HepG2 (cell line): Measurements from ENCODE around the gene ASXL1. TPM values are rescaled to one million over a fixed set of nuclear protein-coding genes. Genes with fewer than 3 reads are reported as not detected.

ENCODE experiments used
- HDAC2 ChIP-seq: sonication (generic); formaldehyde crosslinking; IDR thresholded peaks from 2 replicates; pipeline ENCODE4 v1.4.0; 2020; ENCODE audit warnings: missing genetic modification reagents
- HNRNPLL ChIP-seq: fragments of 200-400 bp; formaldehyde crosslinking; IDR thresholded peaks from 2 replicates; pipeline ENCODE4 v1.6.1; 2017; ENCODE audit warnings: mild to moderate bottlenecking, low read depth, low read length; ENCODE audit not compliant: poor library complexity, severe bottlenecking
- MBNL3 ChIP-seq: fragments of 250-450 bp; sonication (Bioruptor Pico); conservative IDR thresholded peaks from 2 replicates; pipeline ENCODE4 v1.8.0; 2022; ENCODE audit warnings: mild to moderate bottlenecking, inconsistent platforms
- PITX1 ChIP-seq: sonication (generic); formaldehyde crosslinking; IDR thresholded peaks from 2 replicates; pipeline ENCODE4 v1.5.1; 2020; ENCODE audit warnings: mild to moderate bottlenecking, missing genetic modification reagents
- RBFOX2 ChIP-seq: fragments of 200-400 bp; formaldehyde crosslinking; IDR thresholded peaks from 2 replicates; pipeline ENCODE4 v1.6.1; 2017; ENCODE audit warnings: low read depth, mild to moderate bottlenecking, low read length
- TCF12 ChIP-seq, 2 experiments: fragments of 450-650 bp in 1 of 2; sonication (generic) in 1 of 2; formaldehyde crosslinking in 1 of 2; IDR thresholded peaks; 2 replicates each; pipeline versions ENCODE4 v1.6.1 to v1.8.0; 2017 to 2022; ENCODE audit warnings: antibody characterized with exemption in 1 of 2, mild to moderate bottlenecking in 1 of 2, missing genetic modification reagents in 1 of 2, moderate library complexity in 1 of 2
- ZBTB3 ChIP-seq: sonication (generic); formaldehyde crosslinking; IDR thresholded peaks from 2 replicates; pipeline ENCODE4 v1.4.0; 2020; ENCODE audit warnings: low read depth, mild to moderate bottlenecking, moderate library complexity, missing genetic modification reagents, borderline replicate concordance
- ZMYM4 ChIP-seq: sonication (generic); formaldehyde crosslinking; IDR thresholded peaks from 2 replicates; pipeline ENCODE4 v1.8.1; 2023; ENCODE audit warnings: mild to moderate bottlenecking, missing genetic modification reagents
- ZNF430 ChIP-seq: sonication (generic); formaldehyde crosslinking; IDR thresholded peaks from 2 replicates; pipeline ENCODE4 v1.9.0; 2021; ENCODE audit warnings: mild to moderate bottlenecking, missing genetic modification reagents
- ZNF547 ChIP-seq: sonication (generic); formaldehyde crosslinking; IDR thresholded peaks from 2 replicates; pipeline ENCODE4 v1.5.1; 2020; ENCODE audit warnings: mild to moderate bottlenecking, missing genetic modification reagents
- ZNF614 ChIP-seq: IDR thresholded peaks from 2 replicates; pipeline ENCODE4 v1.6.1; 2018; ENCODE audit warnings: missing biosample characterization, missing genetic modification reagents, inconsistent platforms, borderline replicate concordance
- ZNF674 ChIP-seq: sonication (generic); formaldehyde crosslinking; IDR thresholded peaks from 2 replicates; pipeline ENCODE4 v1.5.0; 2020; ENCODE audit warnings: low read depth, mild to moderate bottlenecking, missing genetic modification reagents
- ZNF766 ChIP-seq: sonication (generic); formaldehyde crosslinking; IDR thresholded peaks from 2 replicates; pipeline ENCODE4 v1.5.0; 2020; ENCODE audit warnings: missing genetic modification reagents, borderline replicate concordance
- polyA plus RNA-seq, 8 experiments: library from polyadenylated mRNA; depleted of rRNA in 3 of 8; stranded (reverse) in 7 of 8; unstranded in 1 of 8; fragments of >200 nt; fragmentation: Illumina TruSeq in 4 of 8; extraction: Trizol in 4 of 8; gene quantifications; 2 replicates each; pipeline versions ENCODE4 v1.2.1 to v1.2.3, GENCODE V29; 2011 to 2016; ENCODE audit warnings: low read depth in 4 of 8, missing spikeins in 1 of 8, mixed read lengths in 1 of 8; ENCODE audit not compliant: insufficient read depth in 1 of 8
- total RNA-seq, 5 experiments: library from RNA; depleted of rRNA; stranded (reverse); fragments of >200 nt; fragmentation: Illumina TruSeq; extraction: Trizol; gene quantifications; 2 replicates each; pipeline ENCODE4 v1.2.3, GENCODE V29; 2016; ENCODE audit warnings: low read depth in 1 of 5
- TF ChIP-seq, protein P1 (sequence below): sonication (generic); formaldehyde crosslinking; IDR thresholded peaks from 2 replicates; pipeline ENCODE4 v1.9.0; 2022; ENCODE audit warnings: missing genetic modification reagents, mild to moderate bottlenecking, borderline replicate concordance
- TF ChIP-seq, protein P2 (sequence below): sonication (generic); formaldehyde crosslinking; conservative IDR thresholded peaks from 2 replicates; pipeline ENCODE4 v1.5.0; 2020; ENCODE audit warnings: missing genetic modification reagents
- TF ChIP-seq, protein P3 (sequence below): sonication (generic); formaldehyde crosslinking; IDR thresholded peaks from 2 replicates; pipeline ENCODE4 v1.4.0; 2020; ENCODE audit warnings: missing genetic modification reagents, borderline replicate concordance
- TF ChIP-seq, protein P4 (sequence below): IDR thresholded peaks from 2 replicates; pipeline ENCODE4 v1.6.1; 2016; ENCODE audit warnings: missing compliant biosample characterization, missing genetic modification reagents, borderline replicate concordance

ASXL1 gene
- total and polyA plus RNA-seq, 2 of the 13 experiments (the other 11 are each of a cell fraction or from before 2014, with no cell fraction given) = 62.1 to 74.8 TPM

DNA sequence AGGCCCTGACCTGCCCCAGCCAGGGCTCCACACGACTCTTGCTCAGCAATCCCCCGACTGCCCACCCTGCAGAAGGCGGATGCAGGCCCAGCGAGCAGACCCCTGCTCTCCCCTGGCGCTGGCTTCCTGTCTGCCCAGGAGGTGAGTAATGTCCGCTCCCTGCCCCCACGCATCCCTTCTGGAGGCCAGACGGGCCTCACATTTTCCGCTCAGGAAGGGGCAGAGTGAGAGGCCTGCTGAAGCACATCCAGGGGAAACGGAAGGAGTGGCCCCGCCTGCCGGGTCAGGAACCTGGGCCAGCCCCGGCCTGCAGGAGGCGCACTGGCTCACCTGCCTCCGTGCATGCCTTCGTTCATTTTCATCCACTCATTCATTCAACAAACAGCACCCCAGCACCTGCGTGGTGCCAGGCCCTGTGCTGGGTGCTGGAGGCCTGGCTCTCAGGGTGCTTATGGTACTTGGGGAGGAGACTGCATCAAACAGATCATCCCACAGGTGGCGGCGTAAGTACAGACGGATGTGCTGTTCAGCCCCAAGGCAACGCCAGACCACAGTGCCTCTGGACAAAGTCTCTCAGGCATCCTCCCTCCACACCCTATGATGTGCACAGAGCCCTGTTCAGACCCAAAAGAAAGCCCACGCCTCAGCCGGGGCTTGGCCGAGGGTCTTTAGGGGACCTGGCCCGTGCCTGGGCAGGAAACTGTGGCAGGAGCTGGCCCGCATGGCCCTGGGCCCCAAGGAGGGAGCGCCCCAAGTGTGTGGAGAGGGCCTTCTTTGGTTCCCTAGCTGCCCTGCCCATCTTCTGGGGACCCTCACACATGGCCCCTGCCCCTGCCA, 112.1 kb downstream of the ASXL1 start (continued):
- TF ChIP-seq, protein P1, sequence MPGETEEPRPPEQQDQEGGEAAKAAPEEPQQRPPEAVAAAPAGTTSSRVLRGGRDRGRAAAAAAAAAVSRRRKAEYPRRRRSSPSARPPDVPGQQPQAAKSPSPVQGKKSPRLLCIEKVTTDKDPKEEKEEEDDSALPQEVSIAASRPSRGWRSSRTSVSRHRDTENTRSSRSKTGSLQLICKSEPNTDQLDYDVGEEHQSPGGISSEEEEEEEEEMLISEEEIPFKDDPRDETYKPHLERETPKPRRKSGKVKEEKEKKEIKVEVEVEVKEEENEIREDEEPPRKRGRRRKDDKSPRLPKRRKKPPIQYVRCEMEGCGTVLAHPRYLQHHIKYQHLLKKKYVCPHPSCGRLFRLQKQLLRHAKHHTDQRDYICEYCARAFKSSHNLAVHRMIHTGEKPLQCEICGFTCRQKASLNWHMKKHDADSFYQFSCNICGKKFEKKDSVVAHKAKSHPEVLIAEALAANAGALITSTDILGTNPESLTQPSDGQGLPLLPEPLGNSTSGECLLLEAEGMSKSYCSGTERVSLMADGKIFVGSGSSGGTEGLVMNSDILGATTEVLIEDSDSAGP (CRISPR knock-in tag) = peak; percentile 73
- TF ChIP-seq, protein P2, sequence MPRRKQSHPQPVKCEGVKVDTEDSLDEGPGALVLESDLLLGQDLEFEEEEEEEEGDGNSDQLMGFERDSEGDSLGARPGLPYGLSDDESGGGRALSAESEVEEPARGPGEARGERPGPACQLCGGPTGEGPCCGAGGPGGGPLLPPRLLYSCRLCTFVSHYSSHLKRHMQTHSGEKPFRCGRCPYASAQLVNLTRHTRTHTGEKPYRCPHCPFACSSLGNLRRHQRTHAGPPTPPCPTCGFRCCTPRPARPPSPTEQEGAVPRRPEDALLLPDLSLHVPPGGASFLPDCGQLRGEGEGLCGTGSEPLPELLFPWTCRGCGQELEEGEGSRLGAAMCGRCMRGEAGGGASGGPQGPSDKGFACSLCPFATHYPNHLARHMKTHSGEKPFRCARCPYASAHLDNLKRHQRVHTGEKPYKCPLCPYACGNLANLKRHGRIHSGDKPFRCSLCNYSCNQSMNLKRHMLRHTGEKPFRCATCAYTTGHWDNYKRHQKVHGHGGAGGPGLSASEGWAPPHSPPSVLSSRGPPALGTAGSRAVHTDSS = no peak
- TF ChIP-seq MBNL3 (CRISPR knock-in tag) (no peak), ZNF766 (CRISPR knock-in tag) (peak; percentile 56; the same call in 1 of the 2 replicates), ZNF614 (CRISPR knock-in tag) (0 out of 2 replicates have a peak, but pooled peaks have one; percentile 24), ZMYM4 (peak; percentile 49; the same call in 1 of the 2 replicates), RBFOX2 (peak; percentile 44; the same call in 1 of the 2 replicates), PITX1 (CRISPR knock-in tag) (peak; percentile 42; the same call in 1 of the 2 replicates), ZNF547 (CRISPR knock-in tag) (peak; percentile 11; the same call in 1 of the 2 replicates), TCF12 (IDR thresholded peaks at IDR 0.05) (no peak), TCF12 (CRISPR knock-in tag; IDR thresholded peaks at IDR 0.05) (peak; percentile 70; the same call in 1 of the 2 replicates), HDAC2 (CRISPR knock-in tag) (peak; percentile 55; the same call in 1 of the 2 replicates), ZNF674 (no peak), ZNF430 (CRISPR knock-in tag) (no peak), HNRNPLL (peak; percentile 36), ZBTB3 (CRISPR knock-in tag) (no peak)
- TF ChIP-seq, protein P3, sequence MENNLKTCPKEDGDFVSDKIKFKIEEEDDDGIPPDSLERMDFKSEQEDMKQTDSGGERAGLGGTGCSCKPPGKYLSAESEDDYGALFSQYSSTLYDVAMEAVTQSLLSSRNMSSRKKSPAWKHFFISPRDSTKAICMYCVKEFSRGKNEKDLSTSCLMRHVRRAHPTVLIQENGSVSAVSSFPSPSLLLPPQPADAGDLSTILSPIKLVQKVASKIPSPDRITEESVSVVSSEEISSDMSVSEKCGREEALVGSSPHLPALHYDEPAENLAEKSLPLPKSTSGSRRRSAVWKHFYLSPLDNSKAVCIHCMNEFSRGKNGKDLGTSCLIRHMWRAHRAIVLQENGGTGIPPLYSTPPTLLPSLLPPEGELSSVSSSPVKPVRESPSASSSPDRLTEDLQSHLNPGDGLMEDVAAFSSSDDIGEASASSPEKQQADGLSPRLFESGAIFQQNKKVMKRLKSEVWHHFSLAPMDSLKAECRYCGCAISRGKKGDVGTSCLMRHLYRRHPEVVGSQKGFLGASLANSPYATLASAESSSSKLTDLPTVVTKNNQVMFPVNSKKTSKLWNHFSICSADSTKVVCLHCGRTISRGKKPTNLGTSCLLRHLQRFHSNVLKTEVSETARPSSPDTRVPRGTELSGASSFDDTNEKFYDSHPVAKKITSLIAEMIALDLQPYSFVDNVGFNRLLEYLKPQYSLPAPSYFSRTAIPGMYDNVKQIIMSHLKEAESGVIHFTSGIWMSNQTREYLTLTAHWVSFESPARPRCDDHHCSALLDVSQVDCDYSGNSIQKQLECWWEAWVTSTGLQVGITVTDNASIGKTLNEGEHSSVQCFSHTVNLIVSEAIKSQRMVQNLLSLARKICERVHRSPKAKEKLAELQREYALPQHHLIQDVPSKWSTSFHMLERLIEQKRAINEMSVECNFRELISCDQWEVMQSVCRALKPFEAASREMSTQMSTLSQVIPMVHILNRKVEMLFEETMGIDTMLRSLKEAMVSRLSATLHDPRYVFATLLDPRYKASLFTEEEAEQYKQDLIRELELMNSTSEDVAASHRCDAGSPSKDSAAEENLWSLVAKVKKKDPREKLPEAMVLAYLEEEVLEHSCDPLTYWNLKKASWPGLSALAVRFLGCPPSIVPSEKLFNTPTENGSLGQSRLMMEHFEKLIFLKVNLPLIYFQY (CRISPR knock-in tag) = no peak
- TF ChIP-seq, protein P4, sequence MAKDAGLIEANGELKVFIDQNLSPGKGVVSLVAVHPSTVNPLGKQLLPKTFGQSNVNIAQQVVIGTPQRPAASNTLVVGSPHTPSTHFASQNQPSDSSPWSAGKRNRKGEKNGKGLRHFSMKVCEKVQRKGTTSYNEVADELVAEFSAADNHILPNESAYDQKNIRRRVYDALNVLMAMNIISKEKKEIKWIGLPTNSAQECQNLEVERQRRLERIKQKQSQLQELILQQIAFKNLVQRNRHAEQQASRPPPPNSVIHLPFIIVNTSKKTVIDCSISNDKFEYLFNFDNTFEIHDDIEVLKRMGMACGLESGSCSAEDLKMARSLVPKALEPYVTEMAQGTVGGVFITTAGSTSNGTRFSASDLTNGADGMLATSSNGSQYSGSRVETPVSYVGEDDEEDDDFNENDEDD (CRISPR knock-in tag) = no peak
